HK-2 (cell line): ENCODE data around the gene PSRC1.
A peak's percentile ranks its signal among the peaks of the same experiment; 100 is the strongest.

ENCODE experiments used
- DNase-seq: peaks from one replicate; pipeline ENCODE4 v3.0.0-alpha.2; 2018; ENCODE audit not compliant: unreplicated experiment

Gene PSRC1

GRCh38 chr1:109258481-109259466 is 24.2 kb downstream of the PSRC1 start:
- no peak for DNase-seq

- DNase-seq: no peak
Measured at GRCh38 chr1:109257682-109258421, 25.1 kb downstream of the PSRC1 start.

- peak; percentile 43 for DNase-seq
Measured at GRCh38 chr1:109256971-109257681, 25.8 kb downstream of the PSRC1 start.

GRCh38 chr1:109256085-109256484 is 26.9 kb downstream of the PSRC1 start:
- DNase-seq: no peak

- DNase-seq: no peak
Measured at GRCh38 chr1:109255678-109256077, 27.3 kb downstream of the PSRC1 start.

GRCh38 chr1:109255097-109255651 is 27.8 kb downstream of the PSRC1 start:
- DNase-seq: no peak

- DNase-seq: peak; percentile 68
Measured at GRCh38 chr1:109254621-109255096, 28.3 kb downstream of the PSRC1 start.

GRCh38 chr1:109253803-109254620 is 28.9 kb downstream of the PSRC1 start:
- peak; percentile 77 for DNase-seq

- DNase-seq: peak; percentile 86
Measured at GRCh38 chr1:109252893-109253802, 29.8 kb downstream of the PSRC1 start.

- no peak for DNase-seq
Measured at GRCh38 chr1:109252167-109252892, 30.6 kb downstream of the PSRC1 start.

- no peak for DNase-seq
Measured at GRCh38 chr1:109251277-109252166, 31.4 kb downstream of the PSRC1 start.

- no peak for DNase-seq
Measured at GRCh38 chr1:109250454-109251276, 32.3 kb downstream of the PSRC1 start.

GRCh38 chr1:109249654-109250401 is 33.1 kb downstream of the PSRC1 start:
- no peak for DNase-seq

GRCh38 chr1:109248797-109249629 is 33.9 kb downstream of the PSRC1 start, which contains the start of gene CELSR2:
Gene CELSR2 (plus strand): TSS chr1:109249539. CDS start chr1:109250080, 541 bp downstream.
- peak; percentile 63 for DNase-seq

GRCh38 chr1:109248444-109248796 is 34.5 kb downstream of the PSRC1 start:
- DNase-seq: no peak
